Measurements from ENCODE around the gene ARID5B.

Gene ARID5B

GRCh38 chr10:61974601-61975390 lies 73.3 kb downstream of the ARID5B start:
- Histone ChIP-seq H3K36me3 (ENCODE audit: control insufficient read depth in 2 of 2, insufficient read depth in 1 of 2, low read length in 2 of 2) (no peaks in the 10 kb centered on the region), H3K4me1 (ENCODE audit: control insufficient read depth, insufficient read depth, low read length) (peaks cover 21% of the 10 kb centered on the region), H3K9me3 (ENCODE audit: control insufficient read depth, insufficient read depth, low read depth, low read length) (no peaks in the 10 kb centered on the region), H3K4me3 (ENCODE audit: low read depth, low read length) (no peak overlapping the region), H3K27ac (ENCODE audit: extremely low read depth, low read depth, low read length) (peak overlapping the region; percentile 47)
- CTCF ChIA-PET = interaction anchor here (0.6 to 1.3 kb wide), 4 partner anchors 73 to 464 kb away, joined by 3 to 4 read pairs (median 3); no protein-coding TSS in a partner anchor
- POLR2A ChIA-PET = interaction anchor here (1.1 kb wide), 1 partner anchor 72 kb away, joined by 3 read pairs; no protein-coding TSS in a partner anchor
- TF ChIP-seq ZNF777 (tag by site-specific recombination; IDR thresholded peaks at IDR 0.05; ENCODE audit: borderline replicate concordance) (no peak), ZNF221 (tag by site-specific recombination; IDR thresholded peaks at IDR 0.05; ENCODE audit: borderline replicate concordance) (no peak; the same call in 1 of the 2 replicates), ZNF266 (tag by site-specific recombination; IDR thresholded peaks at IDR 0.05; ENCODE audit: low read depth) (no peak), ZNF274 (IDR thresholded peaks at IDR 0.05; ENCODE audit: low read length) (no peak), ZNF274 (tag by site-specific recombination; IDR thresholded peaks at IDR 0.05; ENCODE audit: borderline replicate concordance) (no peak), MEIS1 (CRISPR knock-in tag; IDR thresholded peaks at IDR 0.05; ENCODE audit: borderline replicate concordance) (no peak), ZNF560 (tag by site-specific recombination; IDR thresholded peaks at IDR 0.05; ENCODE audit: borderline replicate concordance) (no peak), ZNF623 (tag by site-specific recombination; IDR thresholded peaks at IDR 0.05) (no peak), ZNF549 (tag by site-specific recombination; IDR thresholded peaks at IDR 0.05) (peak; percentile 77), ZXDB (tag by site-specific recombination; IDR thresholded peaks at IDR 0.05) (peak; percentile 64), ZFP37 (tag by site-specific recombination; IDR thresholded peaks at IDR 0.05) (no peak), KLF9 (tag by site-specific recombination; IDR thresholded peaks at IDR 0.05; ENCODE audit: low read depth) (no peak), WT1 (tag by site-specific recombination; IDR thresholded peaks at IDR 0.05) (0 out of 2 replicates have a peak, but pooled peaks have one; percentile 25), ZNF768 (tag by site-specific recombination; IDR thresholded peaks at IDR 0.05) (no peak), ZNF169 (tag by site-specific recombination; IDR thresholded peaks at IDR 0.05) (no peak), ZNF747 (tag by site-specific recombination; IDR thresholded peaks at IDR 0.05) (no peak), ZNF785 (tag by site-specific recombination; IDR thresholded peaks at IDR 0.05) (no peak), ZNF324 (tag by site-specific recombination; IDR thresholded peaks at IDR 0.05) (peak; percentile 22; the same call in 1 of the 2 replicates), KLF10 (tag by site-specific recombination; IDR thresholded peaks at IDR 0.05) (peak; percentile 88), ZNF518A (tag by site-specific recombination; conservative IDR thresholded peaks at IDR 0.05; ENCODE audit: low read depth) (no peak), PRDM2 (tag by site-specific recombination; IDR thresholded peaks at IDR 0.05; ENCODE audit: borderline replicate concordance) (no peak)
- TF ChIP-seq, protein P1, sequence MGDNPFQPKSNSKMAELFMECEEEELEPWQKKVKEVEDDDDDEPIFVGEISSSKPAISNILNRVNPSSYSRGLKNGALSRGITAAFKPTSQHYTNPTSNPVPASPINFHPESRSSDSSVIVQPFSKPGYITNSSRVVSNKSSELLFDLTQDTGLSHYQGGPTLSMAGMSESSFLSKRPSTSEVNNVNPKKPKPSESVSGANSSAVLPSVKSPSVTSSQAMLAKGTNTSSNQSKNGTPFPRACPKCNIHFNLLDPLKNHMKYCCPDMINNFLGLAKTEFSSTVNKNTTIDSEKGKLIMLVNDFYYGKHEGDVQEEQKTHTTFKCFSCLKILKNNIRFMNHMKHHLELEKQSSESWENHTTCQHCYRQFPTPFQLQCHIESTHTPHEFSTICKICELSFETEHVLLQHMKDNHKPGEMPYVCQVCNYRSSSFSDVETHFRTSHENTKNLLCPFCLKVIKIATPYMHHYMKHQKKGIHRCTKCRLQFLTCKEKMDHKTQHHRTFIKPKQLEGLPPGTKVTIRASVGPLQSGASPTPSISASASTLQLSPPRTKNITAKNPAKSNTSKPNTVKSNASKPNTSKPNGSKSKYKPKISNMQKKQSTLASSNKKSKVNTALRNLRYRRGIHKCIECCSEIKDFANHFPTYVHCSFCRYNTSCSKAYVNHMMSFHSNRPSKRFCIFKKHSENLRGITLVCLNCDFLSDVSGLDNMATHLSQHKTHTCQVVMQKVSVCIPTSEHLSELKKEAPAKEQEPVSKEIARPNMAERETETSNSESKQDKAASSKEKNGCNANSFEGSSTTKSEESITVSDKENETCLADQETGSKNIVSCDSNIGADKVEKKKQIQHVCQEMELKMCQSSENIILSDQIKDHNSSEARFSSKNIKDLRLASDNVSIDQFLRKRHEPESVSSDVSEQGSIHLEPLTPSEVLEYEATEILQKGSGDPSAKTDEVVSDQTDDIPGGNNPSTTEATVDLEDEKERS (tag by site-specific recombination; IDR thresholded peaks at IDR 0.05) = no peak

Measured in HEK293 (cell line).